ENCODE measurements around the gene OR13J1.

OR13J1 gene

GRCh38 chr9:35912791-35913400 is 42.7 kb upstream of the OR13J1 start:
- Histone ChIP-seq H3K79me2 (ENCODE audit: insufficient read depth, low read length) (no peaks in the 10 kb centered on the region), H3K27me3 (ENCODE audit: low read length) (no peaks in the 10 kb centered on the region), H3K9ac (ENCODE audit: low read length) (no peak overlapping the region), H3K36me3 (ENCODE audit: low read length) (no peaks in the 10 kb centered on the region), H4K20me1 (ENCODE audit: low read depth, low read length) (no peaks in the 10 kb centered on the region), H3K9me2 (replicated peaks; ENCODE audit: insufficient read depth, low read length) (no peaks in the 10 kb centered on the region), H3K4me3 (ENCODE audit: insufficient read depth, low read length, poor library complexity, severe bottlenecking) (no peak overlapping the region), H3K27ac (ENCODE audit: low read depth, low read length) (no peak overlapping the region), H3F3A (ENCODE audit: insufficient read depth) (no peaks in the 10 kb centered on the region), H3K9me3 (ENCODE audit: insufficient read depth, low read length) (no peaks in the 10 kb centered on the region; the same call in 1 of the 2 replicates), H3K4me2 (ENCODE audit: low read depth, low read length, poor library complexity, severe bottlenecking) (no peak overlapping the region), H2AFZ (ENCODE audit: low read depth, low read length, severe bottlenecking) (no peak overlapping the region)
- no peak for TF ChIP-seq EZH2phosphoT487 (conservative IDR thresholded peaks at IDR 0.05; ENCODE audit: low read length)
- TF ChIP-seq, protein P1, sequence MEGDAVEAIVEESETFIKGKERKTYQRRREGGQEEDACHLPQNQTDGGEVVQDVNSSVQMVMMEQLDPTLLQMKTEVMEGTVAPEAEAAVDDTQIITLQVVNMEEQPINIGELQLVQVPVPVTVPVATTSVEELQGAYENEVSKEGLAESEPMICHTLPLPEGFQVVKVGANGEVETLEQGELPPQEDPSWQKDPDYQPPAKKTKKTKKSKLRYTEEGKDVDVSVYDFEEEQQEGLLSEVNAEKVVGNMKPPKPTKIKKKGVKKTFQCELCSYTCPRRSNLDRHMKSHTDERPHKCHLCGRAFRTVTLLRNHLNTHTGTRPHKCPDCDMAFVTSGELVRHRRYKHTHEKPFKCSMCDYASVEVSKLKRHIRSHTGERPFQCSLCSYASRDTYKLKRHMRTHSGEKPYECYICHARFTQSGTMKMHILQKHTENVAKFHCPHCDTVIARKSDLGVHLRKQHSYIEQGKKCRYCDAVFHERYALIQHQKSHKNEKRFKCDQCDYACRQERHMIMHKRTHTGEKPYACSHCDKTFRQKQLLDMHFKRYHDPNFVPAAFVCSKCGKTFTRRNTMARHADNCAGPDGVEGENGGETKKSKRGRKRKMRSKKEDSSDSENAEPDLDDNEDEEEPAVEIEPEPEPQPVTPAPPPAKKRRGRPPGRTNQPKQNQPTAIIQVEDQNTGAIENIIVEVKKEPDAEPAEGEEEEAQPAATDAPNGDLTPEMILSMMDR (IDR thresholded peaks at IDR 0.05; ENCODE audit: insufficient read depth, low read length, poor library complexity, severe bottlenecking), result no peak

DNA sequence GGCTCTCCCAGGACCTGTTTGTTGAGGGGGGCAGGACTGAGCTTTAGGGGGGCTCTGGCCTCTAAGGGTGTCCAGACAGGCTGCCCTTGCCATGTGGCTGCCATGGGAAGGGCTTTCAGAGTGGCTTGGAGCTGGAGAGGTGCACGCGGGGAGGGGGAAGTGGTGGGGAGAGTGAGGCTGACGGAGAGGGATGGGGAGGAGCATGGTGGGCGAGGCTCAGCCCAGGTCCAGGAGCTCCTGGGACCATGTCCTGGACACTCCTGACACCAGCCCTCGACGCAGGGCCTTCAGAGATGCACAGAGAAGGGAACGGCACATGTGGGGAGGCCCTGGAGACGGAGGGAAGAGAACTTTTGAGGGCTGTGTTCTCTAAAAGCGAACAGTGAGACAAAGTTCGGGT is 41.5 kb upstream of the OR13J1 start:
- Histone ChIP-seq H3K4me2 (ENCODE audit: low read depth, low read length, poor library complexity, severe bottlenecking) (no peak overlapping the region), H3K27ac (ENCODE audit: low read depth, low read length) (no peak overlapping the region), H3K27me3 (ENCODE audit: low read length) (no peaks in the 10 kb centered on the region), H3F3A (ENCODE audit: insufficient read depth) (no peaks in the 10 kb centered on the region), H3K9me2 (replicated peaks; ENCODE audit: insufficient read depth, low read length) (no peaks in the 10 kb centered on the region), H2AFZ (ENCODE audit: low read depth, low read length, severe bottlenecking) (no peak overlapping the region), H3K9me3 (ENCODE audit: insufficient read depth, low read length) (no peaks in the 10 kb centered on the region; the same call in 1 of the 2 replicates), H4K20me1 (ENCODE audit: low read depth, low read length) (no peaks in the 10 kb centered on the region), H3K9ac (ENCODE audit: low read length) (no peak overlapping the region), H3K36me3 (ENCODE audit: low read length) (no peaks in the 10 kb centered on the region), H3K4me3 (ENCODE audit: insufficient read depth, low read length, poor library complexity, severe bottlenecking) (no peak overlapping the region), H3K79me2 (ENCODE audit: insufficient read depth, low read length) (no peaks in the 10 kb centered on the region)
- no peak for TF ChIP-seq EZH2phosphoT487 (conservative IDR thresholded peaks at IDR 0.05; ENCODE audit: low read length)
- TF ChIP-seq, protein P1 (IDR thresholded peaks at IDR 0.05; ENCODE audit: insufficient read depth, low read length, poor library complexity, severe bottlenecking), result no peak

DNA sequence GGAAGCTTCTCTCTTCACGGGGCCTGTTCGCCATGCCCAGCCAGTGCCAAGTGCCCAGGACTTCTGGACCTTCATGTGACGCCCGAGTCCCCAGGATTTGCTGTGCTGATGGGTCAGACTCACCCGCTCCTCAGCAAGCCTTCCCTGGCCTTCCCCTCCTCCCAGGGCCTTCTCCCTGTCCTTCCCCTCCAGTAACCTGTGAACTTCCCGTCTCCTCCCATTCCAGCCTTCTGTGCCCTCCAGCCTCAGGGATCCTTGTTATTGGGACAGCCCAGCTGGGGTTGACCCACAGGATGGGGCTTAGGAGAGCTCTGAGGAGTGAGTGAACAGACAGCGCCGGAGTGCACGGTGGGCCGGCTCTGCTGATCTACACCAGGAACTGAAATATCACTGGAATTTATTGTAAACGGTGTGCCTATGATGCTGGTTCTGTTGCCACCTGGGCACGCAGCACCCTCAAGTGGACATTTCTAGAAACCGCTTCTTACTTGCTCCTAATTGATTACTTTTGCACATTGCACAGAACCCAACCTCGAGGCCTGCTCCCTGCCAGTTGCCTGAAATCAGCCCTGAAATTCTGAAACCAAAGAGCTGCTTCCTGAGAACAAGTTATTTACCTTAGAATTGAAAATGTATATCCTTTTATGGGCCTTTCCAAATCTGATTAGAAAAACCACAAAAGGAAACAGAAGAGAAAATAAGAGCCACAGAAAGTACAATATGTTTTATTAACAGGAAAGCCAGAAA is 40.6 kb upstream of the OR13J1 start:
- Histone ChIP-seq H3K9ac (ENCODE audit: low read length) (no peak overlapping the region), H3K9me3 (ENCODE audit: insufficient read depth, low read length) (no peaks in the 10 kb centered on the region; the same call in 1 of the 2 replicates), H3K4me3 (ENCODE audit: insufficient read depth, low read length, poor library complexity, severe bottlenecking) (no peak overlapping the region), H3K36me3 (ENCODE audit: low read length) (no peaks in the 10 kb centered on the region), H3K27me3 (ENCODE audit: low read length) (no peaks in the 10 kb centered on the region), H3F3A (ENCODE audit: insufficient read depth) (no peaks in the 10 kb centered on the region), H2AFZ (ENCODE audit: low read depth, low read length, severe bottlenecking) (no peak overlapping the region), H3K9me2 (replicated peaks; ENCODE audit: insufficient read depth, low read length) (no peaks in the 10 kb centered on the region), H3K4me2 (ENCODE audit: low read depth, low read length, poor library complexity, severe bottlenecking) (no peak overlapping the region), H3K27ac (ENCODE audit: low read depth, low read length) (no peak overlapping the region), H4K20me1 (ENCODE audit: low read depth, low read length) (no peaks in the 10 kb centered on the region), H3K79me2 (ENCODE audit: insufficient read depth, low read length) (no peaks in the 10 kb centered on the region)
- TF ChIP-seq, protein P1 (IDR thresholded peaks at IDR 0.05; ENCODE audit: insufficient read depth, low read length, poor library complexity, severe bottlenecking), result peak; percentile 52
- no peak for TF ChIP-seq EZH2phosphoT487 (conservative IDR thresholded peaks at IDR 0.05; ENCODE audit: low read length)

All from SU-DHL-6 (cell line).